Anterior cingulate cortex (tissue), 58 donors: Measurements from ENCODE around the gene DACH1.
"Not testable (repeated sequence)": the region's sequence is repeated elsewhere in the genome, so short reads cannot be mapped to it uniquely, and the experiment has no call there.

ENCODE experiments used
- DNase-seq, 58 donors: peaks; one replicate each; lab custom pipeline; 2025; lab: John Stamatoyannopoulos, UW

DACH1 gene

DNA sequence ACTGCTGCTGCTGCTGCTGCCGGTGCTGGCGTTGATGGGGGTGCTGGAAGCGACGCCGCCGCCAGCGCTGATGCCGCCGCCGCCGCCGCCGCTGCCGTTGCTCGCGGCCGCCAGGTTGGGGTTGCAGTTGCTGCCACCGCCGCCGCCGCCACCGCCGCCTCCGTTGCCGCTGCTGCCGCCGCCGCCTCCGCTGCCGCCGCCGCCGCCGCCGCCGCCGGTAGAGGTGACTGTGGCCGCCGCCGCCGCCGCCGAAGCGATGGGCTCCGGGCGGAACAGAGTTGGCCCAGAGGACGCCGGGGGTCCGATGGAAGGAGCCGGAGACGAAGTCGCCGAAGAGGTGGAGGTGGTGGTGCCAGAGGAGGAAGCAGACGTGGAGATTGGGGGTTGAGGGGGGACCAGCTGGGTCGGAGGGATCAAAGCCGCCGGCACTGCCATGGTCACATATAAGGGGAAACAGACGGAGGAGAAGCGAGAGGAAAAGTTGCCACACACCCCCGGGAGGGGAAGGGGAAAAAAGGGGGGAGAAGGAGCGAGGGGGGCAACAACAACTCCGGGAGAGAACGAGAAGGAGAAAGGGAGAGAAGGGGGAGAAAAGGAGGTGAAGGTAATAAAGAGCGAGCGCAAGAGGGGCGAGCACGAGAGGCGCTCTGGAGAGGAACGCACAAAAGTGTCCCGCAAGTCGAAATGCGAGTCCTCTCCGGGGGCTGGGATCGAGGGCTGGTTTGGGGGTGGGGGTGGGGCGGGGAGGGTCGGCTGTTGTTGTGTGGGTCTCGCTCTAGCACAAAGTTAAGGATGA lies 471 bp downstream of the DACH1 start:
- DNase-seq = peak in 4 of 58 donors; percentile 10 to 29 (median 15)

DNA sequence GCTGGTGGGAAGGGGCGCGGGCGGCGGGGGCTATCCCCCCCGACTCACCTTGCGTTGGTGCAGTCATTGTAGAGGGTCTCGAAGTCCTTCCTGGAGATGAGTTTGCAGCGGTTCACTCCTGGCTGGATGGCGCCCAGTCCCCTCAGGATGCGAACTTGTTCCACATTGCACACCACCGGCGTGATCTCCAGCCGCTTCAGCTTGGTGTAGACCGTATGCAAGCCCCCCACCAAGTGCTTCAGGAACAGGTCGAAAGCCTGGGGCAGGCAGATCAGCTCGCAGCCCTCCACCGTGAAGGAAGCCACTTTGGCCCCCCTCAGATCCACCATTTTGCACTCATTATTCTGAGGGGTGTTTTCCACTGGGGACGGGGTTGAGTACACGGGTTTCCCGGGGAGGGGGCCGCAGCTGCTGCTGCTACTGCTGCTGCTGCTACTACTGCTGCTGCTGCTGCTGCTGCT lies 1.1 kb downstream of the DACH1 start:
- peak in 4 of 58 donors; percentile 3 to 30 (median 12) for DNase-seq

DNA sequence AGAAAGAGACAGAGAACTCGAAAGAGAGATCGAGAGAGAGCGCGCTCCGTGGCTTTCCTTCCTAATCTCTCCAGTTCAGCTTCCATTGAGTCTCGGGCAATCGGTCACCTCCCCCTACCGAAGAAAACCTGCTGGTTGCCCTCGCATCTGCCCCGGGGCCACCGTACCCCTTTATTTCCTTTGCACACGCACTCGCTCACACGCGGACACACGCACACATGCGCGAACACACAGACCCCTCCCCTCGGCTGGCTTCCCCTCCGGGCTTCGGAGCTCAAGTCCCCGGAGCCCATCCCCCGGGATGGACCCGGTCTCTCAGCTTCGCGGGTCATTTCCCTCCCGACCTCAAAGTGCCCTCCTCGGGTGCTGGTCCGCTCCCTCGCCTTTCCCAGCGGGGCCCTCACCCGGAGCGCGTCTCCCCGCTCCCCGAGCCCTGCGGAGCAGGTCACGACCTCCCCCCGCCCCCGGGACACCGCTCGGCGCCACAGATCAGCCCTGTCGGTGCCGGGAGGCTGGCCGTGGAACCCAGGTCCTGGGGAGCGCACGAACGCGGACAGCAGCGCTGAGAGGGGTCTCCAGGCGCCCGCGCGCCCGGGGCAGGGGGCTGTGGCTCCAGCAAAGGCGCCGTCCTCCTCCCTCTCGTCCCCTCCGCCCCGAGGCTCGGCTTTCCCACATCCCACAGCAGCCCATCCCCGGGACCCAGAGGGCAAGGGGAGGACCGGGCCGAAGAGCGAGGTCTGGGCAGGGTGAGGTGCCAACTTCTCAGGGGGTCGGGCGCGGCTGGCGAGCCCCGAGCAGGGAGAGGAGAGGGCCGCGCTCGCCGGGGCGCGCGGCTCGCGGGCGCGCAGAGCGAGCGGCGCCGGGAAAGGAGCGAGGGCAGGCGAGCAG lies 1.8 kb downstream of the DACH1 start:
- peak in 3 of 58 donors; percentile 4 to 35 (median 5) for DNase-seq

DNA sequence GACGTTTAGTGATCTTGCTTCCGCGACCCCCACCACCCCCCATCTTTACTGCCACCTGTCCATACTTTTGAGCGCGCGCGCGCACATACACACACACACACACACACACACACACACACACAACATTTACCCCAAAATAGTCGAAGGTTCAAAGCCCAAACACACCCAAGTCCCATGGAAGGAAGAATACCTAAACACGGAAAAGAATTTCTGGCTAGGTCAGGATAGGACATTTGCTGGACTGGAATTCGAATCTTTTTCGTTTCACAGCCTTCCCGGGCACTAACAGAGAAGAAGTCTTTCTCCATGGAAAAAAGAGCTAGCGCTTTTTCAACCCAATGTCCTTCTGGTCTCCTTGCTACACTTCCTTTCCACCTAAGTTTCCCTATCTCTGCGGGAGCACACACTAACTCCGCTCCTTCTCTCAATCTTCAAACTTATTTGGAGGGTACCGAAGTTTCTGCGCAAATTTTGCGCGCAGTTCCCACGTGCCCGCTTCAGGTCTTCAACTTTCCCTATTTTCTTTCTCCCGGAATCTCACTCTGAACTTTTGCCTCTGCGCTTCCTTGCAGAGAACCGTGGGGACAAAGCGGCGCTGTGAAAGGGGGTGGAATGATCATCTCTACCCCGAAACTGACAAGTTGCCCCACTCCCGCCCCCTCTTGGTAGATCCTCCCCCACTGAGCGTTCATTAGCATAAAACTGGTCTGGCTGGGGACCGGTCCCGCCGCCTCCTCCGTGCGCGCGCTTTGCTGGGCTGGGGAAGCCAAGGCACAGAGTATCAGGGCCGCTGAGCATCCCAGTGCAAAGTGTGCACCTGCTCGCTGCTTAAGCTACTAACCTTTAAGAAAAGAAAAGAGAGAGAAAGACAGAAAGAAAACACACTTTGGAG lies 2.7 kb downstream of the DACH1 start:
- peak in 4 of 58 donors; percentile 2 to 35 (median 20) for DNase-seq

DNA sequence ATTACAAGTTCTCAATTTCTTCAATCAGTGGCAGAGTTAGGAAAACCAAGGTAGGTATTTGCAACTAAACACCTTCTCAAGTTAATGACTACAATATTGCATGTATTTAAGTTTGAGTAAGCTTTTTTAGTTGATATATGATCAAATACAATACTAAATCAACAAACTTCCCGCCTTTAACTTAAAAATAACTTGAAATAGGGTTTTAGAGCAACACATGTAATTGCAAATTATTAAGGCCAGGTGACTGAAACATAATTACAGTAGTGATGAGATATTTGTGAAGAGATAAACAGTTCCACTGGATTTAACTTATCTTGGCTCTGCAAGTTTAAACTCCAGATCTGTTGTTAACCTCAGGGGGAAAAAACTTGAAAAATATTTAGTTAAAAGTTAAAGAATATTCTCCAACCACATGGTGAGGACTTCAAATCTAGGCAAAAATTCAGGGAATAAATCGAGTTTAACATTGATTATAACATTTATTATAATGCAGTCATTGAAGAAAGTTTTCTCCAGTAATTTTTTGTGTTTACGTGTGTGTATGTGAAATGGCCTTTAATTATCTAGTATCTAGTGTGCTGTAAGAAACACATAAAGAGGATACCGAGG lies 3.6 kb downstream of the DACH1 start:
- no peak for DNase-seq

DNA sequence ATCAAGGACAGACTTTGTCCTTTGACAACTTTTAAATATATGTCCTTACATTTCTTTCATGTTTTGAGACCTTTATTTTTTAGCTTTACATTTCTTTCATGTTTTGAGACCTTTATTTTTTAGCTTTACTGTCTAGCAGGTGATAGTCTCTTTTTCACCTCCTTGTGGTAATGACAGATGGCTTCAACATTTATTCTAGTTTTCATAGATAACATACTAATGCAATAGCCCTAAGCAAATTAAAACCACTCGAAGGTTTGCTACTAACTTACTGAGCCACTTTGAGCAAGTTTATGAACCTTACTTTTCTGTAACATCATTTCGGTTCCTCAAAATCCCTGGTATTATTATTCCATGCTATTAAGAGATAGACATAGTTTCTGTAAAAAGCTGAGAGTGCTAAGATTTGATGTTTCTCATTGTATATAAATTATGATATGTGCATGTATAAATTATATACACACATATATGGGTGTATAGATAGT lies 4.5 kb downstream of the DACH1 start:
- DNase-seq = no peak

DNA sequence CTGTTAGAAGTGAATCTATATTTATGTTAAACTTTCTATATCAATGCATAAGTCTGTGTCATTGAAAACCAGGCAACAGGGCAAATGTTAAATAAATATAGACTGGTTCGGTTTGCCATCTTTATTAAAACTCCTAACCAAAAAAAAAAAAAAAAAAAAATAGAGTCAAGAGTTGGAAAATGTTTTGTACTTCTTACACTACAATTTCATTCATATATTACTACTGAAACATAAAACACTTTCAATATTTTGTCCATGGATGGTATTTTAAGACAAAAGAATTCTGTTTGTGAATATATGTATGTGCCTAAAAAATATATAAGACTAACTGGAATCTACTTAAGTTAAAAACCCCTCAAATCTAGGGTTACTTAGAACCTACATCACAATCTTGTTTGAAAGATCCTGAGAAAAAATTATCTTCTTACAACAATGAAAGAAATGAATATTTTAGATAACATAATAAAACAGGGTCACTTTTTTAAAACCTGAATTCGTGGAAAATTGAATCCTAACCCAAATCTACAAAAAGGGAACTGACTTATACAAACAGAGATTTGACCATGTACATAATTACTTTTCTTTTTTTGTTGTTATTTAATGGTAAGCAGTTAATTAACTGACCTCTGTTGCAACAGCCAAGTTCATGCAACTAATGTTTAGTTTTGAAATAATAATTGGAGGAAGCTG lies 5.1 kb downstream of the DACH1 start:
- DNase-seq = no peak

DNA sequence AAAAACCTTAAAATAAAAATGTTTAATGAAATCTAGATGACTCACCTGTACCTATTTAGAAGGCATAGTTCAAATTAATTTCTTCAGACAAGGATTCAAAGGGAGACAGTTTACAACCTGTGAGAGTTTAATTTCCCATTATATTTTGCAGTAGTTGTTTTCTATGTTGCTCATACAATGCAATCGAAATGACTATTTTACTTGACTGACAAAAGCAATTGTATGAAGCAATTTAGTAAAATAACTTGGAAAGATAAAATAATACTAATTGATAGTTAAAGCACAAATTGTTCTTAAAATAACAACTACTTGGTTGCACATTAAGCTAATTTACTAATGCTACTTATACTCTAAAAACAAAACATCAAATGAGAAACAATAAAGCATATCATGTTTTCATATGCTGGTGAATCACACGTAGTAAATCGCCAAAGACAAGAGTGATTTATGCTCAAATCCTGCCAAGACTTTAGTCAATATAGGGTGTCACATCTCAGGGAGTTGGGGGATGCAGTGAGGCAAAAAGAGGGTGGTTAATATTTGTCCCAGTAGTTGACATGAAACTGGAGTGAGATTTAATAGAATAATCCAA lies 6.4 kb downstream of the DACH1 start:
- DNase-seq = no peak

DNA sequence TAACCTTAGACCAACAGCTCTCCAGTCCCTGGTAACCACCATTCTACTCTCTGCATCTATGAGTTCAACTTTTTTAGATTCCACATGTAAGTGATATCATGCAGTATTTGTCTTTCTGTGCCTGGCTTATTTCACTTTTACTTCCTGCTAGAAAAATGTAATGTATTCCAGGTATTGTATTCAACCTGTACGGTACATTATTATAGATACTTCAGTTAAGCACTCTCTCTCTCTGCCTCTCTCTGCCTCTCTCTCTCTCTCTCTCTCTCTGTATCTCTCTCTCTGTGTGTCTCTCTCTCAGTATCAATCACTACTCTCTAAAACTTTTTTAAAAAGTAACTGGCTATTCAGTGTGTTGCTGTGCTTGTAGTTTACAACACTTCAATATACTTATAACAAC lies 8.4 kb downstream of the DACH1 start:
- DNase-seq = no peak

DNA sequence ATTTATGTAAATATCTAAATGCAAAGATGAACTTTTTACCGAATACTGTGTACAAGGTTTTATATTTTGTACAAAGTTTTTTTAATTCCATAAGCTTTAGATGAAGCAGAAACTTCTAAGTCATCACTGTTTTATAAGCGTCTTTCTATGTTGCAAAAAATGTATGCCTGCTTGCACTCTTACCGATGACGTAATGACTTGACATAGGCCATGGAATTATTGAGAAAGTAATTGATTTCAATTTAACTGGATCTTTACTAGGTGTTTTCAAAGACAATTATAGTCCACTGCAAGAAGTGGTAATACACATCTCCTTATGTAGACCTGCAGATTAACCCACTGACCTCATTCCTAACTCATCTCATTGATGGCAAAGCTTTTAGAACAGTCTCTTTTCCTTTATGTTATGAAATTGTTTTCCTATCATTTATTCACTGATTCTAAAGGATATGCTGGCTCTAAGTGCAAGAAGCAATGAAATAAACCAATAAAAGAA lies 10.4 kb downstream of the DACH1 start:
- no peak for DNase-seq

DNA sequence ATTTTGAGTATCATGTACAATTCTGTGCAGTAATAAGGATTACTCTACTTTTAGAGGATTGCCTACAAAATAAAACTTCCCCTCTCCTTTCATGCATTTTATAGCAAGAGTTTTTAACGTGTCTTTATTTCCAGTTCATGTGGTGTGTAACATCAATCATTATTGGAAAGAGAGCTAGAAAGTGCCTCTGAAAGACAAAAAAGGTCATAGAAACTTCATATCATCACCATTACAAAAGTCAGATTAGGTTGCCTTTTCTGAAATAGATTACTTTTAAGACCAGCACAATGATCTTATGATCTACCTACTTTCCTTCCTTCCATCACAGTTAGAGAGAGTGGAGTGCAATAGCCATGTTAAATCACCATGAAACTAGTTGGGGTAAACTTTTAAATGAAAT lies 12.6 kb downstream of the DACH1 start:
- no peak for DNase-seq

DNA sequence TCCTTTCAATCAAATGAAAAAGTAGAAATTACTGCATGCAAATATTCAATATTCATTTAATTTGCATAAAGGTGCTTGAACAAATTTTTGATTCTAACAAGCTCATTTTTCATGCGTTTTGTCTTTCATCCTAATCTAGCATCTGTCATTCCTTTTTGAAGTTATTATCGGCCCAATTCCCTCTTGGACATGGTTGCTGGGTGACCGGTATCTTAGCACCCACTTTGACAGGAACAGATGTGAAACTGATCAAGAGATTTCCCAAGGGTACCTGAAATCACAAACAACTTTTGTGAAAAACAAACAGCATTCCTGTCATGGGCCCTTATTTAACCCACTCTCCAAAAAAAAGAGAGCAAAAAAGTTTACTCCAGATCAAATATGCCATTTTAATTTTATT lies 13.3 kb downstream of the DACH1 start:
- DNase-seq = no peak

DNA sequence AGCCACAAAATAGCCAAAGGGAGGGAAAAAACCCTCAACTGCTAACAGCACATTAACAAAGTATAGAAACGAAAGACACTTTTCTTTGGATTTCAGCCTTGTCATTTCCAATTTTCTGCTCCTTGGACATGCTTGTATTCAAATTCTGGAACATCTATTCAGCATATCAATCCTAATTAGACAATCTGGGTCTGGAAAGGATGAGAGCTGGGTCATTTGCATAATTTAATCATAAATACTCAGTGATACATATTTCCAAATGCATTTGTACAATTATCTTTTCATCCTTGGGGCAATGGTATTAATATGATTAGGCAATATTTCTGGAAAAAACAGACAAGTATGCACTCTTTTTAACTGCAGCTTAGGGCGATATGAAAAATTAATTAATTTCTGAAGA lies 14.3 kb downstream of the DACH1 start:
- no peak for DNase-seq

DNA sequence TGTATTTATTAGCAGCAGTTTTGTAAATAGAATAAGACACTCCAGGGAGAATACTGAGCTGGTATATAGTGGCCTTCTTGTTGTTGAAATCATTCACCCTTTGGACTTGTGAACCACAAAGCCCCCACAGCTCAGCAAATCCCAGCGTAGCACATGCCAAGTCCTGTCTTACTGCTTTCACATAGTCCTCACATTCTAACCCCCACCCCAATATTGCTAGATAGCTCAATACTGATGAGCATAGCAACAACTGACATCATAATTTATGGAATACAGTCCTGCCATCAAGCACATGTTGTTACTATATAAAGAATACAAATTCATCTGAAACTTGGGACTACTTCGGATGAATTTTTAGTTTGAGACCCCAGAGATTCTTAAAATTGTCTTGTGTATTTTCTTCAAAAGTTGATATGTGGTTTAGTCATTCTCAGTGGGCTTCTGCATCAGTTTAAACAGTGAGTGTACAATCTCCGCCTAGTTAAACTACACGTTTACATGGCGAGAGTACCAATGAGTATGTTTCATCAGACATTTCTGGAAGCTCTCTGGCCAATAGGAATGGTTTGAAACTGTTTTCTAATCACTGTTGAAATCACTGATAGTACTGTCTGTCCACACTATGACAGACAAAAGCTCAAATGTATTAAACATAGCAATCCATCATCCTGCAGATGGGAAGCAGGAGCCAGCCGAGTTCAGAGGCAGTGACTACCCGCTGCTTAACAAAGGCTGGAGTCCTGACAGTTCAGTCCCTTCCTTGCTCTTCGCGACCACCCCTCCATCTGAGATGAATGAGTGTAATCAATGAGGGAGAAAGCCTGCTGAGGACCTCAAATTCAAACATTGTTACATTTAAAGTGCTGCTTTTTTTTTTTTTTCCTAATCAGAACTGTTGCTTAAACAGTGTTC lies 15.2 kb downstream of the DACH1 start:
- DNase-seq = no peak

DNA sequence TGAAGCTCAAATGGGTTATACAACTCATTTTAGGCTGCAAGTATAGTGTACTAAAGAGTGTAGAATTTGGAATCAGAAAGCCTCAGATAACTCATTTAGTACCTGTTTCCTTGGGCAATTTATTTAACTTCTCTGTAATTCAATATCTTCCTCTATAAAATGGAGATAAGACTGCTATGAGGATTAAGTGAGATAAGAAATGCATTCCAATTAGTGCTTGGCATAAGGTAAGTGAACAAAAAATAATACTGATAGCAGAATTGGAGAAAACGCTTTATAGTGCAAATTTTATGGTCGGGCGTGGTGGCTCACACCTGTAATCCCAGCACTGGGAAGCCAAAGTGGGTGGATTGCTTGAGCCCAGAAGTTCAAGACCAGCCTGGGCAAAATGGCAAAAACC lies 25.0 kb downstream of the DACH1 start:
- no peak for DNase-seq

DNA sequence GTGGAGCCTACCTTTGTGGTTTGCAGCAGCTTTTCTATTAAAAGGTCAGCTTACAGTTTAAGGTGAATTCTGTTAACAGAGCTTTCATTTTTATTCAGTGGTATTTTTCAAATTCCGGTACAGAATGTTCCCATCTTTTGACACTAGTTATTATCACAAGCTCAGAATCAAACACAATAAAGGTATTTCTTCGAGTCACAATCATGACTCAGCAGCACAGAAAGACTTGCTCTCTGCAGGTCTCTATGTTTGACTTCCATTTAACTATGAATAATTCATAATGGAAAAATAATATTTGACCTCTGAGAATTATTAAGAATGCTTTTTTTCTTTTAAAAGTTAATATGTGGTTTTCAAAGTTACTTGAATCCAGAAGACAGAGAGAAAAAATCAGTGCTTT lies 28.2 kb downstream of the DACH1 start:
- no peak for DNase-seq

DNA sequence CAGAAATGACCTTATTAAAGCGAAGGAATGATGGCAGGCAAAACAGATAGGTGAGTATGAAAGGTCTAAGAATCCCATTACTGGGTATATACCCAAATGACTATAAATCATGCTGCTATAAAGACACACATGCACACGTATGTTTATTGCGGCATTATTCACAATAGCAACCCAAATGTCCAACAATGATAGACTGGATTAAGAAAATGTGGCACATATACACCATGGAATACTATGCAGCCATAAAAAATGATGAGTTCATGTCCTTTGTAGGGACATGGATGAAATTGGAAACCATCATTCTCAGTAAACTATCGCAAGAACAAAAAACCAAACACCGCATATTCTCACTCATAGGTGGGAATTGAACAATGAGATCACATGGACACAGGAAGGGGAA lies 29.4 kb downstream of the DACH1 start:
- DNase-seq = not testable (repeated sequence)

DNA sequence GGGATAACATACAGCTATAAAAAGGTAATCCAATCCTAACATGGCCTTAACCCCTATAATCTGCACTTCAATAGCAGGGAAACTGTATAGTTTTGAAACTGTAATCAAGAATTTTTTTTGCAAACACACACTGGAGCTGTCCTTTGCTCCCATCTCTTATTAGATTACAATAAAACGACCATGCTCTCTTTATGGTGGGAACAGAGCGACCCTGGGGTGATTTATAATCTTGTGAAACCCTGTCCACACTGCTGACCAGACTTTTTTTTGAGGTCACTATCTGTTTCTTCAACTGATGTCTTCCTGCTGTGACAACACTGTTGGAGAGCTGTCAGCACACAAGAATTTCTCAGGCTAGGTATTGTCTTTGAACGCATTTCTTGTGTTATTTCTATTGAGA lies 35.3 kb downstream of the DACH1 start:
- DNase-seq = no peak
